Measurements from ENCODE around the gene BCAP29. TPM values are rescaled to one million over a fixed set of nuclear protein-coding genes. Genes with fewer than 3 reads are reported as not detected.

Gene BCAP29
- total RNA-seq = 214 and 266 TPM in 2 replicates

GRCh38 chr7:107579885-107580715 is at the start of gene BCAP29:
BCAP29 (plus strand) TSS chr7:107580246; CDS start chr7:107580773, 527 bp downstream.

GRCh38 chr7:107563775-107564552 is 16.1 kb upstream of the BCAP29 start, which contains the start of the genes COG5 and DUS4L:
COG5 (minus strand) TSS chr7:107563920; CDS start chr7:107563896, 24 bp downstream.
DUS4L (plus strand) TSS chr7:107563971; CDS start chr7:107567071, 3,100 bp downstream.

GRCh38 chr7:107660381-107661080 is 80.5 kb downstream of the BCAP29 start, which contains the start of gene SLC26A4:
SLC26A4 (plus strand) TSS chr7:107660828; CDS start chr7:107661642, 814 bp downstream.

Other genes starting within 250 kb of the BCAP29 start
- gene GPR22, start 110.2 kb upstream of the BCAP29 start, total RNA-seq = not detected in 2 replicates
- 46.3 and 53.4 TPM in 2 replicates for gene COG5, start 16.3 kb upstream of the BCAP29 start, total RNA-seq
- 9.7 and 11.1 TPM in 2 replicates for gene DUS4L, start 16.3 kb upstream of the BCAP29 start, total RNA-seq
- 1.1 and 1.3 TPM in 2 replicates for gene SLC26A4, start 80.6 kb downstream of the BCAP29 start, total RNA-seq
- 13.1 and 22.9 TPM in 2 replicates for gene CBLL1, start 163.9 kb downstream of the BCAP29 start, total RNA-seq
- not detected in 2 replicates for gene SLC26A3, start 223.0 kb downstream of the BCAP29 start, total RNA-seq

Measured in mammary microvascular endothelial cell (primary cell).